Ovary (tissue), 9 donors: Measurements from ENCODE around the gene PLPPR3. TPM values are rescaled to one million over a fixed set of nuclear protein-coding genes. Genes with fewer than 3 reads are reported as not detected.

Experiments used
- DNase-seq, 5 donors: peaks; one replicate each; pipeline ENCODE4 v3.0.0-alpha.2; 2019 to 2020
- H3K27ac ChIP-seq, 2 donors: fragments of 200-600 bp; one replicate each; pipeline versions ENCODE4 v1.5.1 to v1.8.0; 2019 to 2022
- H3K27me3 ChIP-seq: fragments of 200-600 bp; one replicate; pipeline ENCODE4 v1.8.0; 2022
- H3K36me3 ChIP-seq: fragments of 200-600 bp; sonication (generic); one replicate; pipeline ENCODE4 v1.5.1; 2019
- H3K4me1 ChIP-seq: one replicate; pipeline ENCODE4 v1.8.1; 2013; ENCODE audit warnings: mild to moderate bottlenecking, moderate library complexity; ENCODE audit not compliant: insufficient read depth
- H3K4me3 ChIP-seq: fragments of 200-600 bp; sonication (generic); one replicate; pipeline ENCODE4 v1.5.1; 2017
- H3K9me3 ChIP-seq, 2 donors: fragments of 200-600 bp in 1 of 2; sonication (generic) in 1 of 2; one replicate each; pipeline versions ENCODE4 v1.5.1 to v1.8.1; 2013 to 2019; ENCODE audit warnings: mild to moderate bottlenecking in 1 of 2, moderate library complexity in 1 of 2
- EP300 ChIP-seq: sonication (generic); formaldehyde crosslinking; IDR thresholded peaks from one replicate; pipeline ENCODE4 v1.6.1; 2017; ENCODE audit warnings: antibody characterized with exemption
- POLR2A ChIP-seq: fragments of 450-650 bp; IDR thresholded peaks from one replicate; pipeline ENCODE4 v1.6.1; 2017; ENCODE audit warnings: antibody characterized with exemption, mild to moderate bottlenecking, moderate library complexity
- WGBS, 3 donors: extraction: QIAGEN DNeasy Blood & Tissue Kit in 1 of 3; methylation state at CpG; one replicate each; pipeline versions ENCODE4 v1.1.5 to v1.1.7; 2013 to 2017; 5-methylcytosine and 5-hydroxymethylcytosine counted together
- intact Hi-C, 4 donors: fragments of 100-400 bp; cut with DNase I; formaldehyde crosslinking; loops; one replicate each; pipeline versions ENCODE4 v1.11.0 to v1.15.1; 2022 to 2023
- polyA plus RNA-seq, 2 donors: library from polyadenylated mRNA; stranded (reverse); fragments of 200-250 nt in 1 of 2; fragments of 350-450 nt in 1 of 2; fragmentation: Illumina TruSeq in 1 of 2; extraction: RNeasy Lipid Tissue Mini Kit (QIAGEN cat#74804) in 1 of 2; gene quantifications; one replicate each; pipeline ENCODE4 v1.2.3, GENCODE V29; 2013 to 2014
- total RNA-seq, 7 donors: library from RNA; depleted of rRNA in 2 of 7; stranded (reverse); fragments of >200 nt in 2 of 7; fragmentation: NEBNext Ultra II Directional in 3 of 7; extraction: Animal tissue kit (Norgen Biotek cat#: 25700) in 3 of 7; gene quantifications; one replicate each; pipeline versions ENCODE4 v1.1.0 to v1.2.4, GENCODE V29; 2016 to 2023
- TF ChIP-seq, protein P1 (sequence below), 3 donors: fragments of 450-650 bp in 2 of 3; fragments of 200-600 bp in 1 of 3; IDR thresholded peaks; one replicate each; pipeline versions ENCODE4 v1.5.1 to v1.8.0; 2016 to 2022; ENCODE audit warnings: antibody characterized with exemption in 3 of 3, mild to moderate bottlenecking in 1 of 3
- donor health status: DM: no; HTN: no; CAD: no; lungs with moderate emphysema.
- donor health status: DM: no; HTN: no; CAD: no.
- donor health status: Bipolar disorder and iron deficiency.
- donor health status: DM: yes; HTN: yes; CAD: no.
- donor health status: DM: no; HTN: no; CAD: no.
- donor health status: DM: yes; HTN: yes; CAD: no.

Gene PLPPR3
- total and polyA plus RNA-seq, 9 donors, result 0.18 to 11.4 (median 0.52) TPM; not detected in 2

- H3K36me3 ChIP-seq, result no peaks in the 10 kb centered on the region
- 31 to 36% (median 33%) methylated on average over 28 to 29 of the region's 29 CpGs for WGBS, 3 donors
- no peak overlapping the region for H3K4me3 ChIP-seq
- H3K4me1 ChIP-seq, result peaks cover 17% of the 10 kb centered on the region
- no peaks in the 10 kb centered on the region for H3K27me3 ChIP-seq
- no peak for TF ChIP-seq POLR2A
- TF ChIP-seq, protein P1, sequence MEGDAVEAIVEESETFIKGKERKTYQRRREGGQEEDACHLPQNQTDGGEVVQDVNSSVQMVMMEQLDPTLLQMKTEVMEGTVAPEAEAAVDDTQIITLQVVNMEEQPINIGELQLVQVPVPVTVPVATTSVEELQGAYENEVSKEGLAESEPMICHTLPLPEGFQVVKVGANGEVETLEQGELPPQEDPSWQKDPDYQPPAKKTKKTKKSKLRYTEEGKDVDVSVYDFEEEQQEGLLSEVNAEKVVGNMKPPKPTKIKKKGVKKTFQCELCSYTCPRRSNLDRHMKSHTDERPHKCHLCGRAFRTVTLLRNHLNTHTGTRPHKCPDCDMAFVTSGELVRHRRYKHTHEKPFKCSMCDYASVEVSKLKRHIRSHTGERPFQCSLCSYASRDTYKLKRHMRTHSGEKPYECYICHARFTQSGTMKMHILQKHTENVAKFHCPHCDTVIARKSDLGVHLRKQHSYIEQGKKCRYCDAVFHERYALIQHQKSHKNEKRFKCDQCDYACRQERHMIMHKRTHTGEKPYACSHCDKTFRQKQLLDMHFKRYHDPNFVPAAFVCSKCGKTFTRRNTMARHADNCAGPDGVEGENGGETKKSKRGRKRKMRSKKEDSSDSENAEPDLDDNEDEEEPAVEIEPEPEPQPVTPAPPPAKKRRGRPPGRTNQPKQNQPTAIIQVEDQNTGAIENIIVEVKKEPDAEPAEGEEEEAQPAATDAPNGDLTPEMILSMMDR (IDR thresholded peaks at IDR 0.05), result no peak
- TF ChIP-seq EP300, result no peak
- H3K9me3 ChIP-seq, result no peaks in the 10 kb centered on the region
- H3K27ac ChIP-seq, result peak overlapping the region; percentile 90 to 92
- DNase-seq, result peak; percentile 86 to 92 (median 87)
- intact Hi-C loops, result loop anchor here in 2 of 4 donors (5.0 kb wide), 2 partner anchors 38 to 48 kb away; partner anchors contain the start of gene KISS1R (in 1 of the 2)
Observed at GRCh38 chr19:869245-870177, 47.8 kb upstream of the PLPPR3 start.

DNA sequence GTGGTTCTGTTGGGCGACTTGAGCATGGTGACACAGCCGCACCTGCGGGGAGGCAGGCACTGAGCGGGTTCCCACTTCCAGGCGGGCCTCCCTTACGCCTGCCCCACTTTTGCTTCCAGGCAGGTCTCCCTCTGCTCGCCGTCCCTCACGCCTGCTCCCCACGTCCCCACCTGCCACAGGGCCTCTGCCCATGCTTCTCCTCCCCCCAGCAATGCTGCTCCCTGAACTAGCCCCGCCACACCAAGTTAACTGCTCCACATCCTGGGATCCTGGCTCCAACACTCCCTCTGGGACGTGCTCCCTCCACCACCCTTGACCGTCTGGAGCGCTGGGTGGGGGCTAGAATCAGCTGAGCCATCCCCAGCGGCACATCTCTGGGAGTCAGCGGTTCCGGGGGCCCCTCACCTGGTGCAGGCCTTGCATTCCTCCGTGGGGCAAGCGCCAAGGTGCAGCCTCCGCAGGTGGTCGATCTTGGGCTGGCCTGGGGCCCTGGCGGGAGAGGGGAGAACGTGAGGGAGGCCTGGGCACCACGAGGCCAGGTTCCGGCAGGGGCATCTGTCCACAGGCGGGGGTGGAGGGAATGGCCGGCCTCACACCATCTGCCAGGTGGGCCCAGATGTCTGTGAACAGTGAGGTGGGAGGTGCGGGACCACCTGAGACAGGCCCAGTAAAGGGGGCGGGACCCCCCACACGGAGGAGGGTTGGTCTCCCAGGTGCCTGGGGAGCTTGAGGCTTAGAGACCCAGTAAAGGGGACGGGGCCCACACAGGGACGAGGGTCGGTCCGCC, 46.9 kb upstream of the PLPPR3 start:
- intact Hi-C loops, result loop anchor here in 2 of 4 donors (5.0 kb wide), 2 partner anchors 39 to 49 kb away; partner anchors contain the start of gene KISS1R (in 1 of the 2)
- no peaks in the 10 kb centered on the region for H3K36me3 ChIP-seq
- peak in 2 of 5 donors; percentile 58 to 66 for DNase-seq
- no peak overlapping the region for H3K4me3 ChIP-seq
- no peaks in the 10 kb centered on the region for H3K27me3 ChIP-seq
- H3K27ac ChIP-seq, result peak overlapping the region; percentile 90 to 92
- TF ChIP-seq EP300 (no peak), POLR2A (peak; percentile 14)
- H3K9me3 ChIP-seq, result no peaks in the 10 kb centered on the region
- peaks cover 17% of the 10 kb centered on the region for H3K4me1 ChIP-seq
- 80 to 85% (median 82%) methylated on average over 34 of the region's 34 CpGs for WGBS, 3 donors

GRCh38 chr19:867855-868457, 46.2 kb upstream of the PLPPR3 start:
- Histone ChIP-seq H3K27me3 (no peaks in the 10 kb centered on the region), H3K4me3 (no peak overlapping the region), H3K4me1 (peaks cover 16% of the 10 kb centered on the region), H3K9me3 (no peaks in the 10 kb centered on the region), H3K36me3 (no peaks in the 10 kb centered on the region), H3K27ac (peak overlapping the region in 1 of 2 donors; percentile 92)
- 90 to 93% (median 93%) methylated on average over 38 to 39 of the region's 39 CpGs for WGBS, 3 donors
- TF ChIP-seq, protein P1 (IDR thresholded peaks at IDR 0.05), result no peak
- TF ChIP-seq POLR2A (no peak), EP300 (no peak)
- intact Hi-C loops, result loop anchor here in 2 of 4 donors (5.0 kb wide), 2 partner anchors 39 to 49 kb away; partner anchors contain the start of gene KISS1R (in 1 of the 2)
- no peak for DNase-seq

DNA sequence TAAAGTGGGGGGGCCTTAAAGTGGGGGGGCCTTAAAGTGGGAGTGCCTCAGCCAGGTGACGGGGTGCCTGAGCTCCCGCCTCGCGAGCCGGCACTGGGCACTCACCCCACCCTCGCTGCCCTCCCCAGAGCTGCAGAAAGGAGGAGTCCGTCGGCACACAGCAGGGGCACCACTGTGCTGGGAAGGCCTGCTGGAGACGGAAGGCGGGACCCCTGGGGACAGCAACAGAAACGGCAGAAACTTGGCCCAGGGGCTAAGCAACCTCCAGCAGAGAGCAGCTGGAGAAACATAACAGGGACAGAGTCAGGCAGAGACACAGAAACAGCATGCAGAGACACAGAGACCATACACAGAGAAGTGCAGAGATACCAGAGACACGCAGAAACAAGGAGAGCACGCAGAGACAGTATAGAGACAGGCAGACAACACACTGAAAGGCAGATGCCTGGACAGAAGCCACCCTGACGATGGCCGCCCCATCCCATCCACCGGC, 45.6 kb upstream of the PLPPR3 start:
- Histone ChIP-seq H3K27ac (no peak overlapping the region), H3K36me3 (no peaks in the 10 kb centered on the region), H3K4me3 (no peak overlapping the region), H3K4me1 (peaks cover 16% of the 10 kb centered on the region), H3K9me3 (no peaks in the 10 kb centered on the region), H3K27me3 (no peaks in the 10 kb centered on the region)
- intact Hi-C loops, result loop anchor here in 2 of 4 donors (5.0 kb wide), 2 partner anchors 40 to 50 kb away; partner anchors contain the start of gene KISS1R (in 1 of the 2)
- TF ChIP-seq, protein P1 (IDR thresholded peaks at IDR 0.05), result no peak
- TF ChIP-seq POLR2A, result no peak
- TF ChIP-seq EP300, result no peak
- no peak for DNase-seq
- WGBS, 3 donors, result 76 to 86% (median 80%) methylated on average over 16 of the region's 16 CpGs
